ENCODE results near the gene INSM1. TPM values are rescaled to one million over a fixed set of nuclear protein-coding genes. Genes with fewer than 3 reads are reported as not detected.
A peak's percentile ranks its signal among the peaks of the same experiment; 100 is the strongest.

The INSM1 gene
- total and polyA plus RNA-seq, 2 experiments from 2014 or later = 0.55 to 1.2 TPM

DNA sequence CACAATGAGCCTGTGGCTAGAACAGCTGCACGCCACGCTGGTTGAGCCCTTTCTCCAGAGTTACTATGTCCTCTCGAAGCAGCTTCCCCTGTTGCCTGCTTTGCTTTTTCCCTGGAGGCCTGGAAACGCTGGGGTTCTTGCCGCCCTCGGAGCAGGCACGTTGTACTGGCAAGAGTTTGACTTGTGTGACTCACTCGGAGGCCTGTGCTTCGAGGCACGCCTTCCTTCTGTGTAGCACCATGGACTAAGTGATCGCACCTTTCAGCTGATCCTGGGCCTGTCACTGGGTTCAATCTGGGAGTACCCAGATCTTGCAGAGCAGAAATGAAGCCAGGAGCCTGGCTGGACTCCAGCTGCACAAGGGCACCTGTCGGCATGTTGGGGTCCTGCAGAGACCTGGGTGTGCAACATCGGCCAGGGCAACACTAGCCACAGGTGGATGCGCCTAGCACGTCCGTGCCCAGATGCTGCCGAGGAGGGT lies 5.2 kb downstream of the INSM1 start:
- Mint-ChIP-seq H3K36me3 (ENCODE audit: low read depth) (no peaks in the 10 kb centered on the region; the same call in 2 of the 3 replicates), H3K9me3 (peaks cover 2% of the 10 kb centered on the region; the same call in 1 of the 3 replicates), H3K27me3 (ENCODE audit: insufficient read depth, low read depth, poor library complexity) (peaks cover 60% of the 10 kb centered on the region), H3K4me3 (no peak overlapping the region), H3K4me1 (peaks cover 34% of the 10 kb centered on the region), H3K27ac (no peak overlapping the region)
- Histone ChIP-seq H2AFZ (peak overlapping the region; percentile 87), H3K36me3 (ENCODE audit: insufficient read depth) (no peaks in the 10 kb centered on the region), H3K9me2 (ENCODE audit: insufficient read depth) (peaks cover 15% of the 10 kb centered on the region), H3F3A (replicated peaks; ENCODE audit: low read depth) (peaks cover 3% of the 10 kb centered on the region; the same call in 1 of the 2 replicates), H3K4me2 (peak overlapping the region; percentile 63), H4K20me1 (replicated peaks; ENCODE audit: insufficient read depth) (no peaks in the 10 kb centered on the region), H3K4me1 (ENCODE audit: insufficient read depth) (peaks cover 41% of the 10 kb centered on the region), H3K27ac (ENCODE audit: low read depth) (no peak overlapping the region), H3K79me2 (replicated peaks; ENCODE audit: insufficient read depth) (no peaks in the 10 kb centered on the region), H3K4me3 (no peak overlapping the region), H3K27me3 (ENCODE audit: insufficient read depth) (peaks cover 62% of the 10 kb centered on the region)
- DNase-seq (ENCODE audit: low spot score) = no peak
- ATAC-seq = no peak; the same call in 2 of the 3 replicates
- TF ChIP-seq EZH2 (IDR thresholded peaks at IDR 0.05; ENCODE audit: low read depth, unreplicated experiment) (no peak), EZH2phosphoT487 (IDR thresholded peaks at IDR 0.05; ENCODE audit: unreplicated experiment) (no peak), NANOG (IDR thresholded peaks at IDR 0.05; ENCODE audit: borderline replicate concordance) (no peak), STAT1 (IDR thresholded peaks at IDR 0.05; ENCODE audit: unreplicated experiment) (no peak), CREB1 (CRISPR knock-in tag; IDR thresholded peaks at IDR 0.05; ENCODE audit: low read depth) (no peak), JUNB (IDR thresholded peaks at IDR 0.05; ENCODE audit: unreplicated experiment) (no peak), ZNF331 (CRISPR knock-in tag; IDR thresholded peaks at IDR 0.05; ENCODE audit: low read depth) (no peak), POLR2AphosphoS5 (IDR thresholded peaks at IDR 0.05; ENCODE audit: low read depth) (no peak), ZNF114 (CRISPR knock-in tag; IDR thresholded peaks at IDR 0.05) (no peak)
- TF ChIP-seq, protein P1, sequence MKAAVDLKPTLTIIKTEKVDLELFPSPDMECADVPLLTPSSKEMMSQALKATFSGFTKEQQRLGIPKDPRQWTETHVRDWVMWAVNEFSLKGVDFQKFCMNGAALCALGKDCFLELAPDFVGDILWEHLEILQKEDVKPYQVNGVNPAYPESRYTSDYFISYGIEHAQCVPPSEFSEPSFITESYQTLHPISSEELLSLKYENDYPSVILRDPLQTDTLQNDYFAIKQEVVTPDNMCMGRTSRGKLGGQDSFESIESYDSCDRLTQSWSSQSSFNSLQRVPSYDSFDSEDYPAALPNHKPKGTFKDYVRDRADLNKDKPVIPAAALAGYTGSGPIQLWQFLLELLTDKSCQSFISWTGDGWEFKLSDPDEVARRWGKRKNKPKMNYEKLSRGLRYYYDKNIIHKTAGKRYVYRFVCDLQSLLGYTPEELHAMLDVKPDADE (IDR thresholded peaks at IDR 0.05) = no peak
- TF ChIP-seq, protein P2, sequence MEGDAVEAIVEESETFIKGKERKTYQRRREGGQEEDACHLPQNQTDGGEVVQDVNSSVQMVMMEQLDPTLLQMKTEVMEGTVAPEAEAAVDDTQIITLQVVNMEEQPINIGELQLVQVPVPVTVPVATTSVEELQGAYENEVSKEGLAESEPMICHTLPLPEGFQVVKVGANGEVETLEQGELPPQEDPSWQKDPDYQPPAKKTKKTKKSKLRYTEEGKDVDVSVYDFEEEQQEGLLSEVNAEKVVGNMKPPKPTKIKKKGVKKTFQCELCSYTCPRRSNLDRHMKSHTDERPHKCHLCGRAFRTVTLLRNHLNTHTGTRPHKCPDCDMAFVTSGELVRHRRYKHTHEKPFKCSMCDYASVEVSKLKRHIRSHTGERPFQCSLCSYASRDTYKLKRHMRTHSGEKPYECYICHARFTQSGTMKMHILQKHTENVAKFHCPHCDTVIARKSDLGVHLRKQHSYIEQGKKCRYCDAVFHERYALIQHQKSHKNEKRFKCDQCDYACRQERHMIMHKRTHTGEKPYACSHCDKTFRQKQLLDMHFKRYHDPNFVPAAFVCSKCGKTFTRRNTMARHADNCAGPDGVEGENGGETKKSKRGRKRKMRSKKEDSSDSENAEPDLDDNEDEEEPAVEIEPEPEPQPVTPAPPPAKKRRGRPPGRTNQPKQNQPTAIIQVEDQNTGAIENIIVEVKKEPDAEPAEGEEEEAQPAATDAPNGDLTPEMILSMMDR (conservative IDR thresholded peaks at IDR 0.05; ENCODE audit: low read depth in 2 of 2) = no peak
- TF ChIP-seq, protein P3, sequence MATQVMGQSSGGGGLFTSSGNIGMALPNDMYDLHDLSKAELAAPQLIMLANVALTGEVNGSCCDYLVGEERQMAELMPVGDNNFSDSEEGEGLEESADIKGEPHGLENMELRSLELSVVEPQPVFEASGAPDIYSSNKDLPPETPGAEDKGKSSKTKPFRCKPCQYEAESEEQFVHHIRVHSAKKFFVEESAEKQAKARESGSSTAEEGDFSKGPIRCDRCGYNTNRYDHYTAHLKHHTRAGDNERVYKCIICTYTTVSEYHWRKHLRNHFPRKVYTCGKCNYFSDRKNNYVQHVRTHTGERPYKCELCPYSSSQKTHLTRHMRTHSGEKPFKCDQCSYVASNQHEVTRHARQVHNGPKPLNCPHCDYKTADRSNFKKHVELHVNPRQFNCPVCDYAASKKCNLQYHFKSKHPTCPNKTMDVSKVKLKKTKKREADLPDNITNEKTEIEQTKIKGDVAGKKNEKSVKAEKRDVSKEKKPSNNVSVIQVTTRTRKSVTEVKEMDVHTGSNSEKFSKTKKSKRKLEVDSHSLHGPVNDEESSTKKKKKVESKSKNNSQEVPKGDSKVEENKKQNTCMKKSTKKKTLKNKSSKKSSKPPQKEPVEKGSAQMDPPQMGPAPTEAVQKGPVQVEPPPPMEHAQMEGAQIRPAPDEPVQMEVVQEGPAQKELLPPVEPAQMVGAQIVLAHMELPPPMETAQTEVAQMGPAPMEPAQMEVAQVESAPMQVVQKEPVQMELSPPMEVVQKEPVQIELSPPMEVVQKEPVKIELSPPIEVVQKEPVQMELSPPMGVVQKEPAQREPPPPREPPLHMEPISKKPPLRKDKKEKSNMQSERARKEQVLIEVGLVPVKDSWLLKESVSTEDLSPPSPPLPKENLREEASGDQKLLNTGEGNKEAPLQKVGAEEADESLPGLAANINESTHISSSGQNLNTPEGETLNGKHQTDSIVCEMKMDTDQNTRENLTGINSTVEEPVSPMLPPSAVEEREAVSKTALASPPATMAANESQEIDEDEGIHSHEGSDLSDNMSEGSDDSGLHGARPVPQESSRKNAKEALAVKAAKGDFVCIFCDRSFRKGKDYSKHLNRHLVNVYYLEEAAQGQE (IDR thresholded peaks at IDR 0.05; ENCODE audit: unreplicated experiment) = no peak

Measured in GM23338 (cell line).